T-helper 1 cell (primary cell): Measurements from ENCODE around the gene FRMD8.
"Not testable (repeated sequence)": the region's sequence is repeated elsewhere in the genome, so short reads cannot be mapped to it uniquely, and the experiment has no call there.

ENCODE experiments used
- DNase-seq, 5 donors: peaks; one replicate each; pipeline ENCODE4 v3.0.0-alpha.2; 2012 to 2020

FRMD8 gene

GRCh38 chr11:65437436-65438227 is 51.2 kb downstream of the FRMD8 start:
- no peak for DNase-seq

- no peak for DNase-seq
These were observed 52.1 kb downstream of the FRMD8 start for GRCh38 chr11:65438257-65439151.

- no peak for DNase-seq
These were observed 53.1 kb downstream of the FRMD8 start for GRCh38 chr11:65439331-65440181.

GRCh38 chr11:65440831-65441499 is 54.5 kb downstream of the FRMD8 start:
- DNase-seq = no peak

- no peak for DNase-seq
These were observed 56.5 kb downstream of the FRMD8 start for GRCh38 chr11:65442842-65443331.

GRCh38 chr11:65444314-65445051 is 58.0 kb downstream of the FRMD8 start:
- peak in 1 of 5 donors; percentile 30 for DNase-seq

GRCh38 chr11:65445101-65445603 is 58.7 kb downstream of the FRMD8 start:
- DNase-seq = peak in 1 of 5 donors; percentile 39

GRCh38 chr11:65445604-65446445 is 59.4 kb downstream of the FRMD8 start:
- DNase-seq = peak in 1 of 5 donors; percentile 50

- DNase-seq = peak in 1 of 5 donors; percentile 48
These were observed 60.2 kb downstream of the FRMD8 start for GRCh38 chr11:65446446-65447277.

- DNase-seq = no peak
These were observed 61.6 kb downstream of the FRMD8 start for GRCh38 chr11:65448074-65448417.

- peak in 1 of 5 donors; percentile 52 for DNase-seq
These were observed 62.1 kb downstream of the FRMD8 start for GRCh38 chr11:65448418-65449105.

GRCh38 chr11:65451301-65451700 is 64.9 kb downstream of the FRMD8 start:
- DNase-seq = not testable (repeated sequence)

GRCh38 chr11:65452259-65452658 is 65.8 kb downstream of the FRMD8 start:
- not testable (repeated sequence) for DNase-seq

GRCh38 chr11:65452806-65453490 is 66.5 kb downstream of the FRMD8 start:
- DNase-seq = no peak

GRCh38 chr11:65454311-65454695 is 67.9 kb downstream of the FRMD8 start:
- DNase-seq = no peak

- peak; percentile 68 to 87 (median 72) for DNase-seq
These were observed 68.4 kb downstream of the FRMD8 start for GRCh38 chr11:65454696-65455456.

GRCh38 chr11:65456418-65456817 is 70.0 kb downstream of the FRMD8 start:
- DNase-seq = no peak
